GM21717 (cell line): ENCODE measurements around the gene SEMA4B.

Experiments used
- ATAC-seq: cut with Tn5 transposase; IDR thresholded peaks from one replicate; pipeline ENCODE4 v1.9.1; 2021; ENCODE audit warnings: mild to moderate bottlenecking, moderate library complexity; ENCODE audit not compliant: unreplicated experiment

Gene SEMA4B

GRCh38 chr15:90205050-90205848 lies 4.1 kb downstream of the SEMA4B start:
- ATAC-seq = no peak

GRCh38 chr15:90205886-90206285 lies 4.8 kb downstream of the SEMA4B start:
- no peak for ATAC-seq

GRCh38 chr15:90207252-90207651 lies 6.1 kb downstream of the SEMA4B start:
- no peak for ATAC-seq

- ATAC-seq = no peak
Observed at GRCh38 chr15:90208356-90208755, 7.2 kb downstream of the SEMA4B start.

- peak; percentile 74 for ATAC-seq
Observed at GRCh38 chr15:90209591-90209990, 8.5 kb downstream of the SEMA4B start.

- no peak for ATAC-seq
Observed at GRCh38 chr15:90210593-90210992, 9.5 kb downstream of the SEMA4B start.

- ATAC-seq = no peak
Observed at GRCh38 chr15:90211009-90211408, 9.9 kb downstream of the SEMA4B start.

GRCh38 chr15:90211440-90212143 lies 10.5 kb downstream of the SEMA4B start:
- no peak for ATAC-seq

- no peak for ATAC-seq
Observed at GRCh38 chr15:90212221-90213098, 11.3 kb downstream of the SEMA4B start.

GRCh38 chr15:90213122-90213817 lies 12.1 kb downstream of the SEMA4B start:
- ATAC-seq = no peak

GRCh38 chr15:90213818-90214204 lies 12.7 kb downstream of the SEMA4B start:
- no peak for ATAC-seq

GRCh38 chr15:90214553-90215196 lies 13.5 kb downstream of the SEMA4B start:
- ATAC-seq = no peak

- ATAC-seq = no peak
Observed at GRCh38 chr15:90217671-90218394, 16.7 kb downstream of the SEMA4B start.

GRCh38 chr15:90219421-90220141 lies 18.5 kb downstream of the SEMA4B start:
- ATAC-seq = no peak

- no peak for ATAC-seq
Observed at GRCh38 chr15:90221246-90221900, 20.2 kb downstream of the SEMA4B start.

- no peak for ATAC-seq
Observed at GRCh38 chr15:90222547-90222946, 21.4 kb downstream of the SEMA4B start.

GRCh38 chr15:90223441-90224165 lies 22.5 kb downstream of the SEMA4B start:
- no peak for ATAC-seq

GRCh38 chr15:90225047-90225446 lies 23.9 kb downstream of the SEMA4B start:
- no peak for ATAC-seq
